MM.1S (cell line): Measurements from ENCODE around the gene CDK5.

Experiments used
- CTCF ChIP-seq: fragments of 300-600 bp; sonication (generic); IDR thresholded peaks from 2 replicates; pipeline ENCODE4 v1.5.1; 2016; ENCODE audit warnings: antibody characterized with exemption, low read length, mixed read lengths
- EZH2 ChIP-seq: fragments of 300-600 bp; sonication (generic); optimal IDR thresholded peaks from 2 replicates; pipeline ENCODE3; 2017; ENCODE audit warnings: low read depth, mild to moderate bottlenecking, antibody characterized with exemption, low read length, mixed read lengths
- EZH2phosphoT487 ChIP-seq: fragments of 300-600 bp; sonication (generic); IDR thresholded peaks from 2 replicates; pipeline ENCODE4 v1.6.1; 2018; ENCODE audit warnings: antibody characterized with exemption, low read length

- no peak for TF ChIP-seq CTCF
- no peak for TF ChIP-seq EZH2phosphoT487
- no peak for TF ChIP-seq EZH2
Observed at GRCh38 chr7:151103973-151104372, 46.3 kb upstream of the CDK5 start.
